Neuron (in vitro differentiated cells): Measurements from ENCODE around the gene ACVRL1.

Experiments used
- H2AFZ ChIP-seq: one replicate; pipeline ENCODE4 v1.6.1; 2013; ENCODE audit warnings: low read depth, mild to moderate bottlenecking, inconsistent platforms, low read length, moderate library complexity
- H3K27me3 ChIP-seq: one replicate; pipeline ENCODE4 v1.6.1; 2013; ENCODE audit warnings: low read length; ENCODE audit not compliant: insufficient read depth
- H3K36me3 ChIP-seq: one replicate; pipeline ENCODE4 v1.6.1; 2013; ENCODE audit warnings: low read length; ENCODE audit not compliant: insufficient read depth
- H3K4me1 ChIP-seq: one replicate; pipeline ENCODE4 v1.6.1; 2013; ENCODE audit warnings: low read length; ENCODE audit not compliant: insufficient read depth
- H3K4me3 ChIP-seq: 2 replicates; pipeline ENCODE4 v1.5.1; 2013; ENCODE audit warnings: mild to moderate bottlenecking, low read length, moderate library complexity
- H3K9me3 ChIP-seq: one replicate; pipeline ENCODE4 v1.6.1; 2013; ENCODE audit warnings: low read length

The ACVRL1 gene

GRCh38 chr12:51938726-51939125, 31.4 kb downstream of the ACVRL1 start:
- H3K4me3 ChIP-seq, result no peak overlapping the region
- H3K27me3 ChIP-seq, result peaks cover 8% of the 10 kb centered on the region
- peaks cover 2% of the 10 kb centered on the region for H3K9me3 ChIP-seq
- no peaks in the 10 kb centered on the region for H3K36me3 ChIP-seq
- no peak overlapping the region for H2AFZ ChIP-seq
- peaks cover 9% of the 10 kb centered on the region for H3K4me1 ChIP-seq

GRCh38 chr12:51941011-51941581, 33.8 kb downstream of the ACVRL1 start:
- H2AFZ ChIP-seq, result no peak overlapping the region
- H3K36me3 ChIP-seq, result no peaks in the 10 kb centered on the region
- H3K9me3 ChIP-seq, result peaks cover 7% of the 10 kb centered on the region
- no peak overlapping the region for H3K4me3 ChIP-seq
- H3K4me1 ChIP-seq, result peaks cover 9% of the 10 kb centered on the region
- H3K27me3 ChIP-seq, result peaks cover 3% of the 10 kb centered on the region

GRCh38 chr12:51941604-51942003, 34.3 kb downstream of the ACVRL1 start:
- H3K9me3 ChIP-seq, result peaks cover 7% of the 10 kb centered on the region
- H3K4me3 ChIP-seq, result no peak overlapping the region
- no peaks in the 10 kb centered on the region for H3K36me3 ChIP-seq
- no peak overlapping the region for H2AFZ ChIP-seq
- peaks cover 9% of the 10 kb centered on the region for H3K4me1 ChIP-seq
- peaks cover 3% of the 10 kb centered on the region for H3K27me3 ChIP-seq

DNA sequence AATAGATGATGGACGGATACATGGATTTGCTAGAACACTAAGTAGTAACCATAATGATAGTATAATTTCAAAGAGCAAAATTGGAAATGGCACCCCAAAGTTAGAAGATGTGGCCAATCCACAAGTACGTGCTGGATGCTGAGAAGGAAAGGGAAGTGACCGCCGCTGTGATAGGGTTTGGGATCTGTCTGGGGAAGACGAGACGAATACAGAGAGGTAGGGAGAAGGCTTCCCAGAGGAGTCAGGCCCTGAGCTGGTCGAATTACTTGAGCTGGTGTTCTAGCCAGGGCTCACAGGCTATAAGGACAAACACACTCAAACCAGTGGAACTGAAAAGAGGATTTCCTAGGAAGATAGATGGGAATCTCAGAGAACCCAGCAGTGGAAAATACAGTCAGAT, 34.8 kb downstream of the ACVRL1 start:
- no peak overlapping the region for H3K4me3 ChIP-seq
- H2AFZ ChIP-seq, result no peak overlapping the region
- peaks cover 3% of the 10 kb centered on the region for H3K27me3 ChIP-seq
- H3K9me3 ChIP-seq, result peaks cover 7% of the 10 kb centered on the region
- no peaks in the 10 kb centered on the region for H3K36me3 ChIP-seq
- H3K4me1 ChIP-seq, result peaks cover 9% of the 10 kb centered on the region

DNA sequence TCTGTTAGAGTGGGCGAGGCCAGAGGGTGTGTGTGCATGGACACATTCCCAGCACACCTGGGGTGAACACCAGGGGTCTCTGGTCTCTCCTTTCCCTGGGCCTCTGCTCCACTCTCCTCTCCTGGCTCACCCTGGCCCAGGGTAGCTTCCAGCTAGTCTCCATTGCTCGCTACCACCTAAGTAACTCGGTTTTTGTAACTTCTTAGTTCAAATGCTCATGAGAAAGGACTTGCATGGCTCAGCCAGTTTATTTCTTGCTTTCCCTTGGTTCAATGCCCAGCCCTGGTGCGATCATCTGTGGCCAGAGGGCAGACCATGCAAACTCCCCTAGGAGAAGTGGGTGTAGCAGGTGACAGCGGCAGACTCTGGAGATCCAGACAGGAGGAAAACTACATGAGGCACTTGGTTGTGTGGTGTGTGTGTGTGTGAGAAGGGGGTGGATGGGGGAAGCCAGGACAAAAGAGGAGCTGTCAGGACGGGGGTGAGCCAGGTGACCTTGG, 35.2 kb downstream of the ACVRL1 start:
- peaks cover 7% of the 10 kb centered on the region for H3K9me3 ChIP-seq
- H2AFZ ChIP-seq, result no peak overlapping the region
- H3K27me3 ChIP-seq, result peaks cover 5% of the 10 kb centered on the region
- H3K4me3 ChIP-seq, result no peak overlapping the region
- H3K4me1 ChIP-seq, result peaks cover 7% of the 10 kb centered on the region
- no peaks in the 10 kb centered on the region for H3K36me3 ChIP-seq

DNA sequence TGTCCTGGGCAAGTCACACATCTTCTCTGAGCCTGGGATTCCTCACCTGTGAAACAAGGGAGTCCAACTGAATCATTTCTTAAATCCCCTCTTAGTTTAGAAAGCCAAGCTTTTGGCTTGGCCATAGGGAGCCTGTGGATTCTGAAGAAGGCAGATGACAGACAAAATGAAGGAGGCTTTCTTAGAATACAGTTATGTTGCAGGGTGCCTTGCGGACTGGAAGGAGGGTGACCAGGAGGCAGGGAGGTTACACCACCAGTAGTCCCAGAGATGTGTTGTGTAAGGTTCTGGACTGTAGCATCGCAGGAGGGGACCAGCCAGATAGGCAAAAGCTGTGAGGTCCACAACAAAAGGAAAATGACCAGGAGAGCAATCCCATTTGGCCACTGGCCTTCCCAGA, 36.0 kb downstream of the ACVRL1 start:
- no peaks in the 10 kb centered on the region for H3K36me3 ChIP-seq
- peaks cover 12% of the 10 kb centered on the region for H3K27me3 ChIP-seq
- H3K4me1 ChIP-seq, result no peaks in the 10 kb centered on the region
- no peak overlapping the region for H3K4me3 ChIP-seq
- peaks cover 7% of the 10 kb centered on the region for H3K9me3 ChIP-seq
- no peak overlapping the region for H2AFZ ChIP-seq

GRCh38 chr12:51944608-51945233, 37.4 kb downstream of the ACVRL1 start:
- Histone ChIP-seq H3K27me3 (peaks cover 18% of the 10 kb centered on the region), H3K4me3 (no peak overlapping the region), H2AFZ (no peak overlapping the region), H3K4me1 (no peaks in the 10 kb centered on the region), H3K36me3 (no peaks in the 10 kb centered on the region), H3K9me3 (peaks cover 7% of the 10 kb centered on the region)

GRCh38 chr12:51947246-51947996, 40.1 kb downstream of the ACVRL1 start:
- Histone ChIP-seq H3K36me3 (no peaks in the 10 kb centered on the region), H3K4me1 (peaks cover 2% of the 10 kb centered on the region), H3K27me3 (peaks cover 24% of the 10 kb centered on the region), H3K4me3 (no peak overlapping the region), H3K9me3 (peaks cover 7% of the 10 kb centered on the region), H2AFZ (no peak overlapping the region)

DNA sequence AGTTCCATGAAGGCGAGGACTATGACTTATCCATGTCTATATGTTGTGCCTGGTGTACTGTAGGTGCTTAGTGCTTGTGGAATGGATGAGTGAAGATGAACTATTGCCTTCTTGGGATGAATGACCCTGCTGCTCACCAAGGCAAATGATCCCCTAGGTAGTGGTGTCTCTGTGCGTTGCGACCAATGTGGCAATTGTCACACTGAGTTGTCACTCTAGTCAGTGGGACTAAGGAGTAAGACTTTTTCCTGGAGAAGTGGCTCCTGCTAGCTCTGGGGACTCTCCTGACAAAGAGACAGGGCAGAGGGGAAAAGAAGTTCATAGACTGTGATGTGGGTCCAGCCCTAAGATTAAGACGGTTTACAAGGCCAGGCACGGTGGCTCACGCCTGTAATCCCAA, 40.8 kb downstream of the ACVRL1 start:
- no peak overlapping the region for H3K4me3 ChIP-seq
- H3K4me1 ChIP-seq, result peaks cover 4% of the 10 kb centered on the region
- H3K9me3 ChIP-seq, result peaks cover 7% of the 10 kb centered on the region
- H3K36me3 ChIP-seq, result no peaks in the 10 kb centered on the region
- peaks cover 24% of the 10 kb centered on the region for H3K27me3 ChIP-seq
- H2AFZ ChIP-seq, result no peak overlapping the region

DNA sequence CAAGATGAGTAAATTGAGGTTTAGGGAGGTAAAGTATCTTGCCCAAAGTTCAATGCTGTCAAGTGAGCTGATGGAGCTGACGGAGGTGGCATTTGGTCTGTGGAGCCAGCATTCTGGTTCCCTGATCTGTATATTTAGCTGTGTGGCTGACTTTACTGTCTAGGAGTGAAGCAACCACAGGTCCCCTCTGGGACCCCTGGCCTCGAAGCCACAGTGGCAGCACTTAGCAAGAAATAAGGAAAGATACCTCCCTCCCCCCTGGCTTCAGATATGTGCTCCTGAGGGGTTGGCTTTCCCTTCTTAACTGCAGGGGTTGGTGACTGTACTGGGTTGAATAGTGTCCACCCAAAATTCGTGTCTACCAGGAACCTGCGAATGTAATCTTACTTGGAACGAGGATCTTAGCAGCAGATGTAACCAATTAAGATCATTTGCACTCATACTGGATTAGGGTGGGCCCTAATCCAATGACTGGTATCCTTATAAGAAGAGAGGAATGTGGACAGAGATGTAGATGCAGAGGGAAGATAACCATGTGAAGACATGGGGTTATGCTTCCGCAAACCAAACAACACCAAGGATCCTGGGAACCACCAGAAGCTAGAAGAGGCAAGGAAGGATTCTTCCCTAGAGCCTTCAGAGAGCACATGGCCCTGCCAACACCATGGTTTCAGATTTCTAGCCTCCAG, 42.2 kb downstream of the ACVRL1 start:
- Histone ChIP-seq H3K4me3 (no peak overlapping the region), H3K9me3 (no peaks in the 10 kb centered on the region), H3K36me3 (no peaks in the 10 kb centered on the region), H2AFZ (no peak overlapping the region), H3K27me3 (peaks cover 22% of the 10 kb centered on the region), H3K4me1 (peaks cover 18% of the 10 kb centered on the region)

DNA sequence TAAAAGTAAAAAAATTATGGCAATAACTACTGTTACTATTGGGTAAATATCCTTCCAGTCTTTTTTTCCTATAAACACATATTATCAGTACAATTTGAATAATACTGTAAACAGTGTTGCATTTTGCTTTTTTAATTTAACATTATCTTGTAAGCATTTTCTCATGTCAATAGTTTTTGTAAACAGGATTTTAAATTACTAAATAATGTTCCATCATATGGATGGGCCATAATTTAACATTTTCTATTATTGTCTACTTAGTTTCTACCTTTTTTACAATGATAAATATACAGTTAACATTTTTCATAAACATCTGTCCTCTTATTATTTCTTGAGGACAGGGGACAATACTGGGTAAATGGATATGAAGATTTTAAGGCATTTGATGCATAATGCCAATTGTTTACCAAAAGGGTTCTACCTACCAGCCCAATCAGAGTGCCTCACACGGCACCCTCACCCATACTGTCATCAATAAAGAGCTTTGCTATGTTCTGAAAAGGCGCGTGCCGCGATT, 43.4 kb downstream of the ACVRL1 start:
- Histone ChIP-seq H3K9me3 (no peaks in the 10 kb centered on the region), H3K4me3 (peak overlapping the region; percentile 57), H3K4me1 (peaks cover 27% of the 10 kb centered on the region), H3K27me3 (peaks cover 22% of the 10 kb centered on the region), H2AFZ (peak overlapping the region; percentile 44), H3K36me3 (no peaks in the 10 kb centered on the region)

DNA sequence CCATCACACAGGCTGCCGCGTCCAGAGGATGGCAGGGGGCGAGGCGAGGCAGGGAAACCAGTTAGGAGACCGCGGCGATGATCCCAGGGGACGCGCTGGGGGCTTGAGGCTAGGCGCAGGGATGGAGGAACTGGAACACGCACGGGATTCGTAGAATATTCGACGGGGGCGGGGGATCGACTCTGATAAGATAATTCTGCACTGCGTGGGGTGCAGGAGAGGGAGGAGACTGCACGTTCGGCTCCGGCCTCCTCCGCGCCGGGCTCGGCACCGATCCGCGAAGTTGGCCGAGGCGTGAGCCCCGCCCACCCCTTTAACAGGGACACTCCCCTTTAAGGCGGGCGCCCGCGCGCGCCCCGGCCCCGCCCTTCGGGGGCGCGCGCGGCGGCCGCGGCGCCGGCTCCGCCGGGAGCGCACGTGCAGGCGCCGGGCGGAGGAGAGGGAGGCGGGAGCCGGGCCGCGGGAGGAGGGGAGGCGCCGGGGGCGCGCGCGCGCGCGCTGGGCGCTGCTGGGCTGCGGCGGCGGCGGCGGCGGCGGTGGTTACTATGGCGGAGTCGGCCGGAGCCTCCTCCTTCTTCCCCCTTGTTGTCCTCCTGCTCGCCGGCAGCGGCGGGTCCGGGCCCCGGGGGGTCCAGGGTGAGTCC, 44.0 kb downstream of the ACVRL1 start, which contains the start of gene ACVR1B:
ACVR1B (plus strand) TSS at position 501 of the 644 bp plus-strand sequence; CDS start at position 546, 45 bp downstream.
- Histone ChIP-seq H2AFZ (peak within 1 kb of the TSS; percentile 57), H3K4me3 (peak within 1 kb of the TSS; percentile 78), H3K27me3 (peaks cover 22% of the 10 kb centered on the region)

More for the DNA sequence above, 44.0 kb downstream of the ACVRL1 start, which contains the start of gene ACVR1B:
- no peaks in the 10 kb centered on the region for H3K9me3 ChIP-seq
- peaks cover 27% of the 10 kb centered on the region for H3K4me1 ChIP-seq
- H3K36me3 ChIP-seq, result no peaks in the 10 kb centered on the region
